Stimulated activated CD4-positive, alpha-beta T cell treated with anti-CD3 and anti-CD28 coated beads, Interleukin-2, amount 100 ng/mL, for 4 hours (primary cell): ENCODE data around the gene UGT1A7.
"Not testable (repeated sequence)": the region's sequence is repeated elsewhere in the genome, so short reads cannot be mapped to it uniquely, and the experiment has no call there.

Experiments used
- DNase-seq: peaks from one replicate; pipeline ENCODE4 v3.0.0-alpha.2; 2020; ENCODE audit warnings: low read depth

Gene UGT1A7

DNA sequence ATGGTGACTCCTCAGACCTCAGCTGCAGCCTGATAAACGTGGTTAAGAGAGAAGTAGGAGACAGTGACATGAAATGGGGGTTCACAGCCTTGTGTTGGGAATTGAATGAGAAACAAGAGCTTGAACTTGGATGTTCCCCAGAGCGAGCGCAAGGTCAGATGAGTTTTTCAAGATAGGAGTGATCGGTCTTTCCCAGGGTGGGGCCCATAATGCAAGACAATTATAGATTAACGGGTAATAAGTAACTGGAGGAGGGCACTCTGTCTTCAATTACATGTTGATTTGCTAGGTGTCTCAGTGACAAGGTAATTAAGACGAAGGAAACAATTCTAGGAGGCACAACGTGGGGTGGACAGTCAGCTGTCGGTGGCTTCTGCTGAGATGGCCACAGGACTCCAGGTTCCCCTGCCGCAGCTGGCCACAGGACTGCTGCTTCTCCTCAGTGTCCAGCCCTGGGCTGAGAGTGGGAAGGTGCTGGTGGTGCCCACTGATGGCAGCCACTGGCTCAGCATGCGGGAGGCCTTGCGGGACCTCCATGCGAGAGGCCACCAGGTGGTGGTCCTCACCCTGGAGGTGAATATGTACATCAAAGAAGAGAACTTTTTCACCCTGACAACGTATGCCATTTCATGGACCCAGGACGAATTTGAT, 31.0 kb downstream of the UGT1A7 start, which contains the start of gene UGT1A5:
Gene UGT1A5, plus strand, starts transcription at position 297 of the 651 bp plus-strand sequence. Its CDS starts 85 bp downstream, at position 382.
- DNase-seq = no peak

DNA sequence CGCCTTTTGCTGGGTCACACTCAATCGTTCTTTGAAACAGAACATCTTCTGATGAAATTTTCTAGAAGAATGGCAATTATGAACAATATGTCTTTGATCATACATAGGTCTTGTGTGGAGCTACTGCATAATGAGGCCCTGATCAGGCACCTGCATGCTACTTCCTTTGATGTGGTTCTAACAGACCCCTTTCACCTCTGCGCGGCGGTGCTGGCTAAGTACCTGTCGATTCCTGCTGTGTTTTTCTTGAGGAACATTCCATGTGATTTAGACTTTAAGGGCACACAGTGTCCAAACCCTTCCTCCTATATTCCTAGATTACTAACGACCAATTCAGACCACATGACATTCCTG, 31.5 kb downstream of the UGT1A7 start:
- DNase-seq = no peak

DNA sequence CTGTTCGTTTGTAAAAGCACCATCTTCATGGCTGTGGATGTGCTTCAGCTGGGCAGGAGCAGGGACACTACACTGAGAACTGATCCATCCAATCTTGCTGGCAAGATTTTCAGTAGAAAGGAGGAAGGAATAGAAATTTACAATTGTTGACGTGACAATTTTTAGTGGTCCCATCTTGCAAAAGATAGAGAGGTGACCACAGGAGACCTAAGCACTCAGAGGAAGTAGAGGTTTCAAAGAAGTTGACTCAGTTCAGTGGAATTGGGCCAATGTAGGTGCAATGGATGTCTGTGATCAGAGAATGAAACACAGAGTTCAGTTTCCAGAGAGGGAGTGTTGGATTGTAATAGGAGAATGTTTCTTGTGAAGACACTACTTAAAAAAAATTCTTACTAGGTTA, 32.4 kb downstream of the UGT1A7 start:
- DNase-seq = no peak

DNA sequence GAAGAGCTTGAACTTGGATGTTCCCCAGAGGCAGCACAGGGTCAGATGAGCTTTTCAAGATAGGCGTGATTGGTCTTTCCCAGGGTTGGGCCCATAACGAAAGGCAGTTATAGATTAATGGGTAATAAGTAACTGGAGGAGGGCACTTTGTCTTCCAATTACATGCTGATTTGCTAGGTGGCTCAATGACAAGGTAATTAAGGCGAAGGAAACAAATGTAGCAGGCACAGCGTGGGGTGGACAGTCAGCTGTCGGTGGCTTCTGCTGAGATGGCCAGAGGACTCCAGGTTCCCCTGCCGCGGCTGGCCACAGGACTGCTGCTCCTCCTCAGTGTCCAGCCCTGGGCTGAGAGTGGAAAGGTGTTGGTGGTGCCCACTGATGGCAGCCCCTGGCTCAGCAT, 36.9 kb downstream of the UGT1A7 start, which contains the start of gene UGT1A4:
Gene UGT1A4, plus strand, starts transcription at position 185 of the 400 bp plus-strand sequence. Its CDS starts 85 bp downstream, at position 270.
- DNase-seq = no peak

DNA sequence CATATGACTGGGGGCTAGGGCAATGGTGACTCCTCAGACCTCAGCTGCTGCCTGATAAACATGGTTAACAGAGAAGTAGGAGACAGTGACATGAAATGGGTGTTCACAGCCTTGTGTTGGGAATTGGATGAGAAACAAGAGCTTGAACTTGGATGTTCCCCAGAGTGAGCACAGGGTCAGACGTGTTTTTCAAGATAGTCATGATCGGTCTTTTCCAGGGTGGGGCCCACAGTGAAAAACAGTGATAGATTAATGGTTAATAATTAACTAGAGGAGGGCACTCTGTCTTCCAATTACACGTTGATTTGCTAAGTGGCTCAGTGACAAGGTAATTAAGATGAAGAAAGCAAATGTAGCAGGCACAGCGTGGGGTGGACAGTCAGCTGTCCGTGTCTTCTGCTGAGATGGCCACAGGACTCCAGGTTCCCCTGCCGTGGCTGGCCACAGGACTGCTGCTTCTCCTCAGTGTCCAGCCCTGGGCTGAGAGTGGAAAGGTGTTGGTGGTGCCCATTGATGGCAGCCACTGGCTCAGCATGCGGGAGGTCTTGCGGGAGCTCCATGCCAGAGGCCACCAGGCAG, 47.1 kb downstream of the UGT1A7 start, which contains the start of gene UGT1A3:
Gene UGT1A3, plus strand, starts transcription at position 320 of the 579 bp plus-strand sequence. Its CDS starts 85 bp downstream, at position 405.
- DNase-seq = no peak

DNA sequence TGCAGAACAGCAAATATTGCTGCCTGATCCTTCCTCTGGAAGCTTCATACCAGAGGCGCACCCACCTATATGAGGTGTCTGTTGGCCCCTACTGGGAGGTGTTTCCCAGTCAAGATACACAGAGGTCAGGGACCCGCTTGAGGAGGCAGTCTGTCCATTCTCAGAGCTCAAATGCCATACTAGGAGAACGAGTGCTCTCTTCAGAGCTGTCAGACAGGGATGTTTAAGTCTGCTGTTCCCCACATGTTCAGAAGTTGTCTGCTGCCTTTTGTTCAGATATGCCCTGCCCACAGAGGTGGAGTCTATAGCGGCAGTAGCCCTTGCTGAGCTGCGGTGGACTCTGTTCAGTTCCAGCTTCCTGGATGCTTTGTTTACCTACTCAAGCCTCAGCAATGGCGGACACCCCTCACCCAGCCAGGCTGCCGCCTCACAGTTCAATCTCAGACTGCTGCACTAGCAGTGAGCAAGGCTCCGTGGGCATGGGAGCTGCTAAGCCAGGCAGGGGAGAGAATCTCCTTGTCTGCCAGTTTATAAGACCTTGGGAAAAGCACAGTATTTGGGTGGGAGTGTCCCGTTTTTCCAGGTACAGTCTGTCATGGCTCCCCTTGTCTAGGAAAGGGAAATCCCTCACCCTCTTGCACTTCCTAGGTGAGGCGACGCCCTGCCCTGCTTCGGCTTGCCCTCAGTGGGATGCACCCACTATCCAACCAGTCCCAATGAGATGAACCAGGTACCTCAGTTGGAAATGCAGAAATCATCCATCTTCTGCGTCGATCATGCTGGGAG, 55.4 kb downstream of the UGT1A7 start:
- DNase-seq = not testable (repeated sequence)

DNA sequence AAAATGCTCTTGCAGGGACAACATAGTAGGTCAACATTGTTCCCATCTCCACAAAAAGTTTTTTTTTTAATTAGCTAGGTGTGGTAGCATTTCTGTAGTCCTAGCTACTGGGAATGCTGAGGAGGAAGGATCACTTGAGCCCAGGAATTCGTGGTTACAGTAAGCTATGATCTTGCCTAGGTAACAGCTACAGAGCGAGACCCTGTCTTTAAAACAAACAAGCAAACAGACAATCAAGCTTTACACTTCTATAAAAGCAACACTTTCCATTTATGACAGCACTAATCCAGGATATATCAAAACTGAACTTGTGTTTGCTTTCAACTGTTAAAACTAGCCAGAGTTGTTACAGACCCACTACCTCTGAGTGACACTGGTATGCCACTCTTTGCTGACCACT, 59.2 kb downstream of the UGT1A7 start:
- DNase-seq = no peak

DNA sequence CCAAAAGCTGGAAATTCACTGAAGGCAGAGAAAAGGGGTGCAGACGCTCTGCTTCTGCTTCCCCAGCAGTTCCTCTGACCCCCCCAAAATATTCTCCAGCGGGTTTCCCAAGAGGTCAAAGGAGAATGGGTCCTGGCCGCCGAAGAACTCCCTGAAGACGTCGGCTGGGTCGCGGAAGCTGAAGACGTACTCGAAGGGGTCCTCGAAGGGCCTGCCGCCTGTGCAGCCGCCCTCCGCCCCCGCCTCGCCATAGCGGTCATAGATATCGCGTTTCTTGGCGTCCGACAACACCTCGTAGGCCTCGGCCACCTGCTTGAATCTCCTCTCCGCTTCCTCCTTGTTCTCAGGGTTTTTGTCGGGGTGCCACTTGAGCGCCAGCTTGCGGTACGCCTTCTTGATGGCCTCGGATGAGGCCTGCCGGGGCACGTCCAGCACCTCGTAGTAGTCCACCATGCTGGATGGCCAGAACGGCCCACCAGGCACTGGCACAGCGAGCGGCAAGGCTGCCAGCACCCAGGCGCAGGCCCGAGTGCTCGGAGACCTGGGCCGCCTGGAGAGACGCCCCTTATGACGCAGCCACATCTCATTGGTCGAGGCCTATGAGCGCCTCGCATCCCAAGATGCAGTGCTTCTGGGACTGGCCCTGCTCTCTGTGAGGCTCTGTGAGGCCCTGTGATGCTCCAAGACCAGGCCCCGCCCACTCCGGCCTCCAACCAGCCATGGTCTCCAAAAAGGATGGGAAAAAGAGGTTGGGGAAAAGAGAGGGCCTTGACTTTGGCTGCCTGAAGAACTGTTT, 62.0 kb downstream of the UGT1A7 start:
- no peak for DNase-seq

DNA sequence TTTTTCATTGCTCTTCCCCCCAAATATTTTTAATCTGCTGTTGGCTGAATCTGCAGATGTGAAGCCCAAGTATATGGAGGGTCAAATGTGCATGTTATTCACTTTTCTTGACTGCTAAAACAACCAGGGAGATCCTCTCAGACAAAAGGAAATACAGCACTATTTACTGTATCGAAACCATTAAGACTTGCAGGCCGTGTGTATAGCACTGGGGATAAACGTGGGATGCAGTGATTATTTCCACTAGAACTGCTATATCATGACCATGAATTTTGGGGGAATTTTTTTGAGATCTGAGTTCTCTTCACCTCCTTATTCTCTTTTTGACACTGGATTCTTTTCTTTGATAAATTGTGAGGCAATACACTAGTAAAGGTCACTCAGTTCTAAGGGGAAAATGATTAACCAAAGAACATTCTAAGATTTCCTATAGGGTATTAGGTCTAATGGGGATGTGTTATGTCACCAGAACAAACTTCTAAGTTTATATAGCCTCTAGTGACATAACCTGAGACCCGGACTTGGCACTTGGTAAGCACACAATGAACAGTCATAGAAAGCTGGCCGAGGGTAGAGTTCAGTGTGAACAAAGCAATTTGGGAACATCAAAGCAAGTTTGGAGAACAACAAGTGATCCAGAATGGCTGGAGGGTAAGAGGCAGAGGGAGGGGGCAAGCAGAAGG, 63.5 kb downstream of the UGT1A7 start:
- no peak for DNase-seq

DNA sequence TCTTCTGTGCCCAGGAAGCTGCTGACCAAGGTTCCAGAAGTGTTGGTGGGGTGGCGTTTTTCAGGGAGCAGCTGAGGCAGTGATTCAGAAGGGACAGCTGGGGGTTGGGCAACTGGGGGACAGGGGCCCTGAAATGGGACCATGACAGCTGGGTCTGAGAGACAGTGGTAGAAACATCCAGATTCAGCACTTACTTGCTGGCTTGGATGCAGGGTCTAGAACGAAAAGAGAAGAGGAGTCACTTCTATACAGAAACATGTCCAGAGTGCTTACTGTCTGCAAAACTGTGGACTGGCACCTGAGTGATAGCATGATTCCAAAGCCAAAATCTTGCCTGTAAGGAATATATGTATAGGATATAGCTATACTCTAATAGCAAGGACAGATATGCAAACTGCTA, 64.1 kb downstream of the UGT1A7 start:
- not testable (repeated sequence) for DNase-seq

DNA sequence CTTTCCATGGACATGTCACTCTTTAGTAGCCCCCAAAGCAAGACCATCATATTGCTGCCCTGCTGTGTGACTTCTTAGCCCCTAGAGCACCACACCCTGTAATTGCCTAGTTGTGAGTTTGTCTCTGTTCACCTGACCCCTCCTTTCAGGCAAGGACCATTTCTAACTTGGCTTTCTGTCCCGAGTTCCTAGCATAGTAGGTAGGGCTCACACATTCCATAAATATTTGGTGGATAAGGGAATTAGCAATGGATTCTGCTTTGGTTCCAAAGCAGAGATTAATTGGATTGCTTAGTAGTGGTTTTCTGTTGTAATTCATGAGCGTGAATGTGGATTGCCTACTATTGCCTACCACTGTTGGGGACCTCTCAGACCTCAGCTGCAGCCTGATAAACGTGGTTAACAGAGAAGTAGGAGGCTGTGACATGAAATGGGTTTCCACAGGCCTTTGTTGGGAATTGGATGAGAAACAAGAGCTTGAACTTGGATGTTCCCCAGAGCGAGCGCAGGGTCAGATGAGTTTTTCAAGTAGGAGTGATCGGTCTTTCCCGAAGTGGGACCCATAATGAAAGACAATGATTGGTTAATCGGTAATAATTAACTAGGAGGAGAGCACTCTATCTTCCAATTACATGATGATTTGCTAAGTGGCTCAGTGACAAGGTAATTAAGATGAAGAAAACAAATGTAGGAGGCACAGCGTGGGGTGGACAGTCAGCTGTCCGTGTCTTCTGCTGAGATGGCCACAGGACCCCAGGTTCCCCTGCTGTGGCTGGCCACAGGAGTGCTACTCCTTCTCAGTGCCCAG, 65.0 kb downstream of the UGT1A7 start:
- DNase-seq = no peak

DNA sequence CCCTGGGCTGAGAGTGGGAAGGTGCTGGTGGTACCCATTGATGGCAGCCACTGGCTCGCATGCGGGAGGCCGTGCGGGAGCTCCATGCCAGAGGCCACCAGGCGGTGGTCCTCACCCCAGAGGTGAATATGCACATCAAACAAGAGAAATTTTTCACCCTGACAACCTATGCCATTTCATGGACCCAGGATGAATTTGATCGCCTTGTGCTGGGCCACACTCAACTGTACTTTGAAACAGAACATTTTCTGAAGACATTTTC, 65.5 kb downstream of the UGT1A7 start:
- DNase-seq = no peak

DNA sequence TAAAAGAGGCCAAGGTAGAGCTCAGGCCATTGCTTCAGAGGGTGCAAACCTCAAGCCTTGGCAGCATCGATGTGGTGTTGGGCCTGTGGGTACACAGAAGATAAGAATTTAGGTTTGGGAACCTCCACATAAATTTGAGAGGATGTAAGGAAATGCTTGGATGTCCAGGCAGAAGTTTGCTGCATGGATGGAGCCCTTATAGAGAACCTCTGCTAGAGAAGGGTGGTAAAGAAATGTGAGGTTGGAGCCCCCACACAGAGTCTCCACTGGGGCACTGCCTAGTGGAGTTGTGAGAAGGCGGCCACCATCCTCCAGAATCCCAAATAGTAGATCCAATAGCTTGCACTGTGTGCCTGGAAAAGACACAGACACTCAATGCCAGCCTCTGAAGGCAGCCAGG, 69.0 kb downstream of the UGT1A7 start:
- DNase-seq = not testable (repeated sequence)

DNA sequence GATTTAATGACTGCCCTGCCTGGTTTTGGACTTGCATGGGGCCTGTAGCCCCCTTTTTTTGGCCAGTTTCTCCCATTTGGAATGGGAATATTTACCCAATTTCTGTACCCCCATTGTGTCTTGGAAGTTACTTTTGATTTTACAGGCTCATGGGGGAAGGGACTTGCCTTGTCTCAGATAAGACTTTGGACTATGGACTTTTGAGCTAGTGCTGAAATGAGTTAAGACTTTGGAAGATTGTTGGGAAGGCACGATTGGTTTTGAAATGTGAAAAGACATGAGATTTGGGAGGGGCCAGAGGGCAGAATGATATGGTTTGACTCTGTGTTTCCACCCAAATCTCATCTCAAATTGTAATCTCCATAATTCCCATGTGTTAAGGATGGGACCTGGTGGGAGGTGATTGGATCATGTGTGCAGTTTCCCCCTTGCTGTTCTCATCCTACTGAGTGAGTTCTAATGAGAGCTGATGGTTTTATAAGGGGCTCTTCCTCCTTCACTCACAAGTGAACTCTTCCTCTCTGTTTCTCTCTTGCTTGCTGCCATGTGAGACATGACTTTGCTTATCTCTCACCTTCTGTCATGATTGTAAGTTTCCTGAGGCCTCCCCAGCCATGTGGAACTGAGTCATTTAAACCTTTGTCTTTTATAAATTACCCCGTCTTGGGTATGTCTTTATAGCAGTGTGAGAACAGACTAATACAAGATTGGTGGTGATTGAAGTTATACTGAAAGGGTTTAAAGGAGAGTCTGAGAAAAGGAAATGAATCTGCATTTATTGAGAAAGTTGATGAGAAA, 69.7 kb downstream of the UGT1A7 start:
- DNase-seq = not testable (repeated sequence)

DNA sequence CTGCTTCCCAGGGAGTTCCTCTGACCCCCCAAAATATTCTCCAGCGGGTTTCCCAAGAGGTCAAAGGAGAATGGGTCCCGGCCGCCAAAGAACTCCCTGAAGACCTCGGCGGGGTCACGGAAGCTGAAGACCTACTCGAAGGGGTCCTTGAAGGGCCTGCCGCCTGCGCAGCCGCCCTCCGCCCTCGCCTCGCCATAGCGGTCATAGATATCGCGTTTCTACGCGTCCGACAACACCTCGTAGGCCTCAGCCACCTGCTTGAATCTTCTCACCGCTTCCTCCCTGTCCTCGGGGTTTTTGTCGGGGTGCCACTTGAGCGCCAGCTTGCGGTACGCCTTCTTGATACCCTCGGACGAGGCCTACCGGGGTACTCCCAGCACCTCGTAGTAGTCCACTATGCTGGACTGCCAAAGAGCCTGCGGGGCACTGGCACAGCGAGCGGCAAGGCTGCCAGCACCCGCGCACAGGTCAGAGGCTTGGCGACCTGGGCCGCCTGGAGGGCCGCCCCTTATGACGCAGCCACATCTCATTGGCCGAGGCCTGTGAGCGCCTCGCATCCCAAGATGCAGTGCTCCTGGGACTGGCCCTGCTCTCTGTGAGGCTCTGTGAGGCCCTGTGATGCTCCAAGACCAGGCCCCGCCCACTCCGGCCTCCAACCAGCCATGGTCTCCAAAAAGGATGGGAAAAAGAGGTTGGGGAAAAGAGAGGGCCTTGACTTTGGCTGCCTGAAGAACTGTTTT, 73.3 kb downstream of the UGT1A7 start:
- DNase-seq = no peak

DNA sequence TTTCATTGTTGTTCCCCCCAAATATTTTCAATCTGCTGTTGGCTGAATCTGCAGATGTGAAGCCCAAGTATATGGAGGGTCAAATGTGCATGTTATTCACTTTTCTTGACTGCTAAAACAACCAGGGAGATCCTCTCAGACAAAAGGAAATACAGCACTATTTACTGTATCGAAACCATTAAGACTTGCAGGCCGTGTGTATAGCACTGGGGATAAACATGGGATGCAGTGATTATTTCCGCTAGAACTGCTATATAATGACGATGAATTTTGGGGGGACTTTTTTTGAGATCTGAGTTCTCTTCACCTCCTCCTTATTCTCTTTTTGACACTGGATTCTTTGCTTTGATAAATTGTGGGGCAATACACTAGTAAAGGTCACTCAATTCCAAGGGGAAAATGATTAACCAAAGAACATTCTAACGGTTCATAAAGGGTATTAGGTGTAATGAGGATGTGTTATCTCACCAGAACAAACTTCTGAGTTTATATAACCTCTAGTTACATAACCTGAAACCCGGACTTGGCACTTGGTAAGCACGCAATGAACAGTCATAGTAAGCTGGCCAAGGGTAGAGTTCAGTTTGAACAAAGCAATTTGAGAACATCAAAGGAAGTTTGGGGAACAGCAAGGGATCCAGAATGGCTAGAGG, 74.9 kb downstream of the UGT1A7 start:
- no peak for DNase-seq

DNA sequence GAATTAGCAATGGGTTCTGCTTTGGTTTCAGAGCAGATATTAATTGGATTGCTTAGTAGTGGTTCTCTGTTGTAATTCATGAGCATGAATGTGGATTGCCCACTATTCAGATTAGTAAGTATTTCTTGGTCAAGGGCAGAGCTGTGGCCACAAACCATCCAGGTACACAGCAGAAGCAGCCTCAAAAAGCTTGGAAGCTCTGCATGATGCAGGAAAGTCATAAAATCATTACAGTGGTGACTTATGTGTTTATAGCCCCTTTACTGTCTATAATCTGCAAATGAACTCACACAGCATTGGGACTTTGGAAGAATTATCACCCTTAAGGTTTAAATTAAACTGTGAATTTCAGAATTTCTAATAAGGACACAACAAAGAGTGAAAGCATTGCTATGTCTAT, 76.4 kb downstream of the UGT1A7 start:
- no peak for DNase-seq

DNA sequence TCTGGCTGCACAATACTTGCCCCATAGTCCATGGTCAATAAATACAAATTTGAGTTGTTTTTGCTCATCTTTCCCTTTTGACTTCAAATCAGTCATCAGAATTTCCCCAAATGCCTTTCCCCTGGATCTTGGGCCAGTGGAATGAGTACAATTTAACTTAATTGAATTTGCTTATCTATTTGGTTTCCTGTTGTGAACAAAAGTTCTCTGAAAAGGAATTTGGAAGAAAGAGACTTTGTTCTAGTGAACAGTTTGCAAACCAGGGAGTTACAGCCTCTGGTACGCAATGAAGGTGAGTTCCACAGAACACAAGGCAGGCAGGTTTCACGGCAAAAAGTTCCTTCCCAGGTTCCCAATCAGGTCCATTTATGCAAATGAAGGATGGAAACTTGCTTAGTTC, 77.1 kb downstream of the UGT1A7 start:
- DNase-seq = no peak

DNA sequence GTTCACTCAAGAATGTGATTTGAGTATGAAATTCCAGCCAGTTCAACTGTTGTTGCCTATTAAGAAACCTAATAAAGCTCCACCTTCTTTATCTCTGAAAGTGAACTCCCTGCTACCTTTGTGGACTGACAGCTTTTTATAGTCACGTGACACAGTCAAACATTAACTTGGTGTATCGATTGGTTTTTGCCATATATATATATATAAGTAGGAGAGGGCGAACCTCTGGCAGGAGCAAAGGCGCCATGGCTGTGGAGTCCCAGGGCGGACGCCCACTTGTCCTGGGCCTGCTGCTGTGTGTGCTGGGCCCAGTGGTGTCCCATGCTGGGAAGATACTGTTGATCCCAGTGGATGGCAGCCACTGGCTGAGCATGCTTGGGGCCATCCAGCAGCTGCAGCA, 78.3 kb downstream of the UGT1A7 start, which contains the start of gene UGT1A1:
Gene UGT1A1, plus strand, starts transcription at position 228 of the 400 bp plus-strand sequence. Its CDS starts 18 bp downstream, at position 246.
- DNase-seq = no peak
